HG03575 (cell line): ENCODE measurements around the gene BDP1.
"Not testable (repeated sequence)": the region's sequence is repeated elsewhere in the genome, so short reads cannot be mapped to it uniquely, and the experiment has no call there.

Source experiments
- ATAC-seq: cut with Tn5 transposase; IDR thresholded peaks from one replicate; pipeline ENCODE4 v1.9.1; 2021; ENCODE audit not compliant: unreplicated experiment, insufficient number of reproducible peaks, low FRiP score; ENCODE audit errors: extremely low read depth

The BDP1 gene

GRCh38 chr5:71600783-71601182, 145.3 kb downstream of the BDP1 start:
- no peak for ATAC-seq

- ATAC-seq = peak; percentile 58
Observed at GRCh38 chr5:71601222-71602026, 146.0 kb downstream of the BDP1 start.

GRCh38 chr5:71609916-71610315, 154.5 kb downstream of the BDP1 start:
- ATAC-seq = not testable (repeated sequence)

GRCh38 chr5:71615809-71616208, 160.4 kb downstream of the BDP1 start:
- ATAC-seq = no peak
